Mucosa of descending colon (tissue), 3 donors: ENCODE data around the gene NPHP1. TPM values are rescaled to one million over a fixed set of nuclear protein-coding genes. Genes with fewer than 3 reads are reported as not detected.
"Not testable (repeated sequence)": the region's sequence is repeated elsewhere in the genome, so short reads cannot be mapped to it uniquely, and the experiment has no call there.

Experiments used
- ATAC-seq: fragments of 200-7000 bp; cut with Tn5 transposase; one replicate; pipeline ENCODE4 v1.9.1; 2020; ENCODE audit warnings: mild to moderate bottlenecking, moderate library complexity
- DNase-seq, 3 donors: peaks; one replicate each; pipeline ENCODE4 v3.0.0-alpha.2; 2020
- H3K36me3 ChIP-seq: fragments of 200-600 bp; one replicate; pipeline ENCODE4 v1.8.0; 2021; ENCODE audit warnings: low read depth, mild to moderate bottlenecking
- H3K4me1 ChIP-seq: fragments of 200-600 bp; one replicate; pipeline ENCODE4 v1.8.0; 2021; ENCODE audit warnings: low read depth, mild to moderate bottlenecking
- H3K4me3 ChIP-seq: fragments of 200-600 bp; one replicate; pipeline ENCODE4 v1.8.0; 2021; ENCODE audit warnings: mild to moderate bottlenecking
- H3K9me3 ChIP-seq: fragments of 200-600 bp; one replicate; pipeline ENCODE4 v1.8.0; 2021; ENCODE audit warnings: mild to moderate bottlenecking
- intact Hi-C, 2 donors: fragments of 100-400 bp; cut with DNase I in 1 of 2; cut with micrococcal nuclease in 1 of 2; formaldehyde crosslinking; loops; one replicate each; pipeline versions ENCODE4 v1.11.0 to v1.11.1; 2022; cut with DNase I, micrococcal nuclease
- microRNA-seq: library from miRNA; unstranded; fragments of <30 nt; microRNA quantifications from one replicate; pipeline ENCODE4, GENCODE V29; 2019
- total RNA-seq, 3 donors: library from RNA; stranded (reverse); fragmentation: NEBNext Ultra II Directional in 2 of 3; extraction: Animal tissue kit (Norgen Biotek cat#: 25700) in 2 of 3; gene quantifications; one replicate each; pipeline versions ENCODE4 v1.2.1 to v1.2.4, GENCODE V29; 2021 to 2023
- donor health status: DM: no; HTN: no; CAD: no; lungs with moderate emphysema.
- donor health status: DM: no; HTN: no; CAD: no.
- donor health status: DM: no; HTN: yes; CAD: no.

Gene NPHP1
- total RNA-seq, 3 donors from 2014 or later: 1.1 to 6.4 (median 1.5) TPM

- H3K4me3 ChIP-seq, DNase-seq, H3K4me1 ChIP-seq, H3K36me3 ChIP-seq, H3K9me3 ChIP-seq, intact Hi-C loops: not testable (repeated sequence)
- ATAC-seq: peak; percentile 90
These were observed 126.7 kb downstream of the NPHP1 start for GRCh38 chr2:110078104-110078503.

DNA sequence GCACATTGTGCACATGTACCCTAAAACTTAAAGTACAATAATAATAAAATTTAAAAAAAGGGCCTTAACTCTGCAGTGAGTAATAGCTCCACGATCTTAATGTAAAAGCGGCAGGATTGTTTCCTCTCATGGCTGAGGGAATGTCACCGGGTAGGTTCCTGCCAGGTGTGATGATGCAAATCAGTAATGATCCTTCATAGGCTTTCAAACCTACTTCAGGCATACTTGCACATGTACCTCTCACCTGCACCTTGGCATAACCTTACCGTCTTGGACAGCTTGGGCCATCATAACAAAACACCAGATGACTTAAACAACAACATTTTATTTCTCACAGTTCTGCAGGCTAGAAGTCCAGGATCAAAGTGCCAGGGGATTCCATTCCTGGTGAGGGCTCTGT, 128.9 kb downstream of the NPHP1 start:
- ATAC-seq, H3K4me3 ChIP-seq, H3K9me3 ChIP-seq, DNase-seq, H3K36me3 ChIP-seq, H3K4me1 ChIP-seq, intact Hi-C loops: not testable (repeated sequence)

Small RNA genes lying within 50 kb of the gene (microRNA-seq; reads per million reads assigned to microRNA genes)
- not detected for gene MIR4436B1

Other genes with a start within 250 kb of the NPHP1 start
- 100 to 1,000 TPM; 170 to 672 (median 264) TPM for gene MALL, start 89.2 kb downstream of the NPHP1 start, total RNA-seq
- gene MTLN, start 7.5 kb upstream of the NPHP1 start, total RNA-seq: 10 to 100 TPM; 43.0 to 72.0 (median 49.8) TPM